K562 (cell line): ENCODE results near the gene TRPM2.

Source experiments
- CBFB ChIP-seq: sonication (generic); formaldehyde crosslinking; IDR thresholded peaks from 2 replicates; pipeline ENCODE4 v1.4.0; 2020; ENCODE audit warnings: mild to moderate bottlenecking, missing genetic modification reagents
- CBX2 ChIP-seq: fragments of 200-600 bp; sonication (generic); IDR thresholded peaks from one replicate; pipeline ENCODE4 v1.6.1; 2012; ENCODE audit warnings: mild to moderate bottlenecking, low read length, inconsistent platforms; ENCODE audit not compliant: insufficient read depth, poor library complexity, severe bottlenecking
- FOXA1 ChIP-seq: fragments of 450-650 bp; IDR thresholded peaks from 2 replicates; pipeline ENCODE4 v1.6.1; 2016; ENCODE audit warnings: mild to moderate bottlenecking, borderline replicate concordance
- NRF1 ChIP-seq, 2 experiments: fragments of 450-650 bp; IDR thresholded peaks in 1 of 2; conservative IDR thresholded peaks in 1 of 2; 2 replicates each; pipeline ENCODE4 v1.6.1; 2014; ENCODE audit warnings: mild to moderate bottlenecking in 2 of 2
- RAD21 ChIP-seq, 2 experiments: fragments of 250-450 bp in 1 of 2; fragments of 450-650 bp in 1 of 2; sonication (Bioruptor Pico) in 1 of 2; formaldehyde crosslinking in 1 of 2; IDR thresholded peaks in 1 of 2; conservative IDR thresholded peaks in 1 of 2; 2 replicates each; pipeline versions ENCODE4 v1.4.0 to v1.8.0; 2020 to 2022; ENCODE audit warnings: mild to moderate bottlenecking in 2 of 2, moderate library complexity in 1 of 2
- RCOR1 ChIP-seq, 2 experiments: IDR thresholded peaks; 2 replicates each; pipeline ENCODE4 v1.6.1; 2012; ENCODE audit warnings: low read depth in 2 of 2, low read length in 2 of 2, borderline replicate concordance in 1 of 2, improper control_type of control experiment in 1 of 2
- SETDB1 ChIP-seq: IDR thresholded peaks from one replicate; pipeline ENCODE4 v1.6.1; 2012; ENCODE audit warnings: low read length, control low read depth, inconsistent platforms
- ZNF212 ChIP-seq: fragments of 450-650 bp; formaldehyde crosslinking; IDR thresholded peaks from 2 replicates; pipeline ENCODE4 v1.4.0; 2020; ENCODE audit warnings: mild to moderate bottlenecking
- TF ChIP-seq, protein P1 (sequence below), 3 experiments: IDR thresholded peaks in 2 of 3; conservative IDR thresholded peaks in 1 of 3; 2 replicates each; pipeline ENCODE4 v1.5.1; 2011 to 2012; ENCODE audit warnings: low read length in 3 of 3, mild to moderate bottlenecking in 3 of 3, control low read depth in 2 of 3, improper control_type of control experiment in 1 of 3, inconsistent platforms in 1 of 3, low read depth in 1 of 3, mixed read lengths in 1 of 3, moderate library complexity in 1 of 3; ENCODE audit not compliant: insufficient read depth in 2 of 3
- TF ChIP-seq, protein P2 (sequence below): fragments of 250-450 bp; sonication (Bioruptor Pico); IDR thresholded peaks from 2 replicates; pipeline ENCODE4 v1.5.0; 2020; ENCODE audit warnings: mild to moderate bottlenecking
- TF ChIP-seq, protein P3 (sequence below), 2 experiments: fragments of 450-650 bp; formaldehyde crosslinking in 1 of 2; IDR thresholded peaks; 2 replicates each; pipeline versions ENCODE4 v1.4.0 to v1.6.1; 2014 to 2020; ENCODE audit warnings: mild to moderate bottlenecking in 2 of 2, borderline replicate concordance in 1 of 2, low read depth in 1 of 2

DNA sequence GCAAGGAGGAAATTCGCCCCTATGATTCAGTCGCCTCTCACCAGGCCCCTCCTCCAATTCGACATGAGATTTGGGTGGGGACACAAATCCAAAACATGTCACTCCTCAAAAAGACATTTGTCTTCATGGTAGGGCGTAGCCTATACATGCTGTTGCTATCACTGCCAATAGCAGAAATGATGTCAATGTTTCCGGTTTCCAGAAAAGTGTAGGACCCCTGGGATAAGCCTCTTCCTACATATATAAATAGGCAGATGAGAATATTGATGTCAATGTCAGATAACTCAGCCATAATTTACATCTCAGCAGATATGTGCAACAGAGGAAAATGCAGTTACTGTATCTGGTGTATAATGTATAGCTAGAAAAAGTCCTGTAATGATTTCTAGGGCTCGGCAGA, 118.6 kb downstream of the TRPM2 start:
- no peak for TF ChIP-seq RCOR1 (IDR thresholded peaks at IDR 0.05; ENCODE audit: borderline replicate concordance in 1 of 2, low read depth in 2 of 2, low read length in 2 of 2)
- no peak for TF ChIP-seq CBFB
- TF ChIP-seq, protein P1, sequence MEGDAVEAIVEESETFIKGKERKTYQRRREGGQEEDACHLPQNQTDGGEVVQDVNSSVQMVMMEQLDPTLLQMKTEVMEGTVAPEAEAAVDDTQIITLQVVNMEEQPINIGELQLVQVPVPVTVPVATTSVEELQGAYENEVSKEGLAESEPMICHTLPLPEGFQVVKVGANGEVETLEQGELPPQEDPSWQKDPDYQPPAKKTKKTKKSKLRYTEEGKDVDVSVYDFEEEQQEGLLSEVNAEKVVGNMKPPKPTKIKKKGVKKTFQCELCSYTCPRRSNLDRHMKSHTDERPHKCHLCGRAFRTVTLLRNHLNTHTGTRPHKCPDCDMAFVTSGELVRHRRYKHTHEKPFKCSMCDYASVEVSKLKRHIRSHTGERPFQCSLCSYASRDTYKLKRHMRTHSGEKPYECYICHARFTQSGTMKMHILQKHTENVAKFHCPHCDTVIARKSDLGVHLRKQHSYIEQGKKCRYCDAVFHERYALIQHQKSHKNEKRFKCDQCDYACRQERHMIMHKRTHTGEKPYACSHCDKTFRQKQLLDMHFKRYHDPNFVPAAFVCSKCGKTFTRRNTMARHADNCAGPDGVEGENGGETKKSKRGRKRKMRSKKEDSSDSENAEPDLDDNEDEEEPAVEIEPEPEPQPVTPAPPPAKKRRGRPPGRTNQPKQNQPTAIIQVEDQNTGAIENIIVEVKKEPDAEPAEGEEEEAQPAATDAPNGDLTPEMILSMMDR (IDR thresholded peaks at IDR 0.05 in 2 of 3, conservative IDR thresholded peaks at IDR 0.05 in 1 of 3; ENCODE audit: insufficient read depth in 2 of 3, low read depth in 1 of 3, low read length in 3 of 3), result no peak
- TF ChIP-seq RAD21 (CRISPR knock-in tag; conservative IDR thresholded peaks at IDR 0.05 in 1 of 2, IDR thresholded peaks at IDR 0.05 in 1 of 2), result no peak
- TF ChIP-seq, protein P2, sequence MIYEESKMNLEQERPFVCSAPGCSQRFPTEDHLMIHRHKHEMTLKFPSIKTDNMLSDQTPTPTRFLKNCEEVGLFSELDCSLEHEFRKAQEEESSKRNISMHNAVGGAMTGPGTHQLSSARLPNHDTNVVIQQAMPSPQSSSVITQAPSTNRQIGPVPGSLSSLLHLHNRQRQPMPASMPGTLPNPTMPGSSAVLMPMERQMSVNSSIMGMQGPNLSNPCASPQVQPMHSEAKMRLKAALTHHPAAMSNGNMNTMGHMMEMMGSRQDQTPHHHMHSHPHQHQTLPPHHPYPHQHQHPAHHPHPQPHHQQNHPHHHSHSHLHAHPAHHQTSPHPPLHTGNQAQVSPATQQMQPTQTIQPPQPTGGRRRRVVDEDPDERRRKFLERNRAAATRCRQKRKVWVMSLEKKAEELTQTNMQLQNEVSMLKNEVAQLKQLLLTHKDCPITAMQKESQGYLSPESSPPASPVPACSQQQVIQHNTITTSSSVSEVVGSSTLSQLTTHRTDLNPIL (CRISPR knock-in tag), result no peak
- TF ChIP-seq, protein P3, sequence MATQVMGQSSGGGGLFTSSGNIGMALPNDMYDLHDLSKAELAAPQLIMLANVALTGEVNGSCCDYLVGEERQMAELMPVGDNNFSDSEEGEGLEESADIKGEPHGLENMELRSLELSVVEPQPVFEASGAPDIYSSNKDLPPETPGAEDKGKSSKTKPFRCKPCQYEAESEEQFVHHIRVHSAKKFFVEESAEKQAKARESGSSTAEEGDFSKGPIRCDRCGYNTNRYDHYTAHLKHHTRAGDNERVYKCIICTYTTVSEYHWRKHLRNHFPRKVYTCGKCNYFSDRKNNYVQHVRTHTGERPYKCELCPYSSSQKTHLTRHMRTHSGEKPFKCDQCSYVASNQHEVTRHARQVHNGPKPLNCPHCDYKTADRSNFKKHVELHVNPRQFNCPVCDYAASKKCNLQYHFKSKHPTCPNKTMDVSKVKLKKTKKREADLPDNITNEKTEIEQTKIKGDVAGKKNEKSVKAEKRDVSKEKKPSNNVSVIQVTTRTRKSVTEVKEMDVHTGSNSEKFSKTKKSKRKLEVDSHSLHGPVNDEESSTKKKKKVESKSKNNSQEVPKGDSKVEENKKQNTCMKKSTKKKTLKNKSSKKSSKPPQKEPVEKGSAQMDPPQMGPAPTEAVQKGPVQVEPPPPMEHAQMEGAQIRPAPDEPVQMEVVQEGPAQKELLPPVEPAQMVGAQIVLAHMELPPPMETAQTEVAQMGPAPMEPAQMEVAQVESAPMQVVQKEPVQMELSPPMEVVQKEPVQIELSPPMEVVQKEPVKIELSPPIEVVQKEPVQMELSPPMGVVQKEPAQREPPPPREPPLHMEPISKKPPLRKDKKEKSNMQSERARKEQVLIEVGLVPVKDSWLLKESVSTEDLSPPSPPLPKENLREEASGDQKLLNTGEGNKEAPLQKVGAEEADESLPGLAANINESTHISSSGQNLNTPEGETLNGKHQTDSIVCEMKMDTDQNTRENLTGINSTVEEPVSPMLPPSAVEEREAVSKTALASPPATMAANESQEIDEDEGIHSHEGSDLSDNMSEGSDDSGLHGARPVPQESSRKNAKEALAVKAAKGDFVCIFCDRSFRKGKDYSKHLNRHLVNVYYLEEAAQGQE (IDR thresholded peaks at IDR 0.05; ENCODE audit: borderline replicate concordance), result no peak
- TF ChIP-seq, protein P3 (CRISPR knock-in tag; IDR thresholded peaks at IDR 0.05; ENCODE audit: low read depth), result no peak
- TF ChIP-seq NRF1 (conservative IDR thresholded peaks at IDR 0.05 in 1 of 2, IDR thresholded peaks at IDR 0.05 in 1 of 2), result no peak
- TF ChIP-seq CBX2, result no peak
- no peak for TF ChIP-seq SETDB1
- TF ChIP-seq ZNF212 (CRISPR knock-in tag), result no peak
- no peak for TF ChIP-seq FOXA1
